SH-SY5Y (cell line): ENCODE results near the gene TMEM132C.

Experiments
- GATA2 ChIP-seq: IDR thresholded peaks from 2 replicates; pipeline ENCODE4 v1.6.1; 2011; ENCODE audit warnings: mild to moderate bottlenecking, low read depth, low read length
- GATA3 ChIP-seq: IDR thresholded peaks from 2 replicates; pipeline ENCODE4 v1.6.1; 2011; ENCODE audit warnings: low read depth, mild to moderate bottlenecking, low read length, moderate library complexity

- TF ChIP-seq GATA3 (no peak), GATA2 (no peak)
These were observed 328.6 kb downstream of the TMEM132C start for GRCh38 chr12:128595609-128596008.
